ENCODE data around the gene RRBP1.

The RRBP1 gene

DNA sequence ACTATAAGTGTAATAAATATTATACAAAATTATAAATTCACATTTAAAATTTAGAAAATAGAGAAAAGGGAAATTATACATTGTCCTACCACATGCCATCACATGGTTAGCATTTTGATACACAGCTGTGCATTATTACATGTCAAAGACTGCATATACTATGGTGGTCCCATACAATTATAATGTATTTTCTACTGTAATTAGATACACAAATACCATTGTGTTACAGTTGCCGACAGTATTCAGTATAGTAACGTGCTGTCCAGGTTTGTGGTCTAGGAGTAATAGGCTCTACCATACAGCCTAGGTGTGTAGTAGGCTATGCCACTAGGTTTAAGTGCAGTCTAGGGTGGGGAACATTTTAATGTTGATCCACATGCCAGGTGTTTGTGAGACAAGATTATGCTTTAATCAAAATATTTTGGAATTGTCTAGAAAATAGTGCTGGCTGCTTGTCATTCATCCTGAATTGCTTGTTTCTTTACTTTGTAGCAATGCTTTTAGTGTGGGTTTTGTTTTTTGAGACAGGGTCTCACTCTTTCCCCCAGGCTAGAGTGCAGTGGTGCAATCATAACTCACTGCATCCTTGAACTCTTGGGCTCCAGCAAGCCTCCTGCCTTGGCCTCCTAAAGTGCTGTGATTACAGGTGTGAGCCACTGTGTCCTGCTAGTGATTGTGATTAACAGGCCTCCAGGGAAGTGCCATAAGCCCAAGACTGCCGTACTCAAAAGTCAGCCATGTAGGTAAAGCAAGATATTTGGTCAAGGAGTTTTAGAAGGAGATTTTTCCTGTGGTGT is 73.1 kb downstream of the RRBP1 start:
- DNase-seq (ENCODE audit: low read depth), result no peak

DNA sequence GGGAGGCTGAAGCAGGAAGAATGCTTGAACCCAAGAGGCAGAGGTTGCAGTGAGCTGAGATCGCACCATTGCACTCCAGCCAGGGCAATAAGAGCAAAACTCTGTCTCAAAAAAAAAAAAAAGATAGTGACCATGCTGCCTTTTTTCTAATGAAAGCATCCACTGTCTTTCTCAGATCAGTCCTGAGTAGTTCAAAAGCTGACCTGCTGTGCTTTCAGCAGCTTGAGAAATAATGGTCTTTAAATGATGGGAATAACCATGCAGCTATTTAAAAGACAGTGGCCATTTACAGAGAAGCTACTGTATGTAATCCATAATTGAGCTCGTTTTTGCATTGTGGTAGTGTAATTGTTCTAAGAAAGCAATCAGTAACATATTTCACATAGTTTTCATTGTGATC is 76.0 kb downstream of the RRBP1 start:
- no peak for DNase-seq (ENCODE audit: low read depth)

DNA sequence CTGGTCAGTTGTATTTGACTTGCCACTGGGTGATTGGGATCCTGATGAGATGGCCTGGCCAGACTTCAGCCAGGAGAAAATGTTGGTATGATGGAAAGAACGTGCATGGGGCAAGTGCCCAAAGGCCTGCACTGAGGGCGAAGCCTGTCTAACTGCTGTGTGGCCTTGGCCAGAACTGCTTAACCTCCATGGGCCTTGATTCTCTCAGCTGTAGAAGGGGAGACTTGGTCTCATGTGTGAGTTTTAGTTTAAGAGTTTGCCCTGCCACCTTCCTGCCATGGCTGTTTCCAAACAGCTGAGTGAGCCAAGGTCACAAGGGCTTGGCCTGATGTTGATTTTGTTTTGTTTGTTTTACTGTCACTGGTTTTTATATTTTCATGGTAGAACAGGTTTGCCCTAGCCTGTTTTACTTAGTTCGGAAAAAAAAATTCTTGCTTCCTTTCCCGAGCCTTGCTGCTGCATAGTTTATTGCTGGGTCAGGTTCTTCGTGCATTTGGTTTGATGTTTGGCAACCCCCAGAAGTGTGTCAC is 76.8 kb downstream of the RRBP1 start:
- DNase-seq (ENCODE audit: low read depth), result no peak

DNA sequence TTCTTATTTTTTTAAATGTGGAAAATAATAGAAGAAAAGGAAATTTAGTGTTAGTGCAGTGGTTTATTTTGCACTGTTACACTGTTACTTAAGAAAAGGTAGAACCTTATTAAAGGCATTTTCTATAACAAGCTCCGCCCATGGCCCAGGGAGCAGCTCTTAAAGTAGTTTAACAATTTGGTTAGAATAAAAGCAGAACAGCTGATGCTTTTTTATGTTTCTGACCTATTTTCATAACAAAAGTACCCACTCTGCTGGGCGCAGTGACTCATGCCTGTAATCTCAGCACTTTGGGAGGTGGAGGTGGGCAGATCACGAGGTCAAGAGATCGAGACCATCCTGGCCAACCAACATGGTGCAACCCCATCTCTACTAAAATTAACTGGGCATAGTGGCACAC is 79.5 kb downstream of the RRBP1 start:
- DNase-seq (ENCODE audit: low read depth), result no peak

DNA sequence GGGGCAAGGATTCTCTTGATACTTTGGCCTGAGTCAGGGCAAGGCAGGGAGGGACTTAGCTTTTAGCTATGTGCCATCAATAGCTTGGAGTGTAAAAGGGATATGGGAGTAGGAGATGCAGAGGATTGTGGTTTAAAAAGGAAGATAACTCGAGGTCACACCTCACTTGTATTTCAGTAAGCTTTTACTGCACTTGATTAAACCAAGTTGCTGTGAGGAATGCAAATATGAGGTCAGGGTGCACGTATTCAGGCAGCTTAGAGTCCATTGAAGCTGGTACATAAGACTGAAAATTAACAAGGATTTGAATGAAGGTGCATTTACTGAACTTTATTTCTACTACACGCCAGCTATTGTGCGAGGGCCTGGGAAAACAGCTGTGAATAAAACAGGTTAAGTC is 80.1 kb downstream of the RRBP1 start:
- no peak for DNase-seq (ENCODE audit: low read depth)

DNA sequence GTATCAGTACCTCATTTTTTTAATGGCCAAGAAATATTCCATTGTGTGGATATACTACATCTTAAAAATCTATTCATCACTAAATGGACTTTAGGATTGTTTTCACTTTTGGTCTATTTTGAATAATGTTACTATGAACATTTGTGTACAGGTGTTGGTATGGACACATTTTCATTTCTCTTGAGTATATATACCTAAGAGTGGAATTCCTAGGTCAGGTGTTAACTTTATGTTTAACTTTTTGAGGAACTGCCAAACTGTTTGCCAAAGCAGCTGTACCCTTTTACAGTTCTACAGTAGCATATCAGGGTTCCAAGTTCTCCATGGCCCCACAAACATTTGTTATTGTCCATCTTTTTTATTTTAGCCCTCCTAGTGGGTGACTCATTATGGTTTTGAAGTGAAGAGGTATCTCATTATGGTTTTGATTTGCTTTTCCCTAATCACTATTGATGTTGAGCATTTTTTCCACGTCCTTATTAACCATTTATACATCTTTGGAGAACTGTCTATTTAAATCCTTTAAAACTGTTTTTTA is 84.0 kb downstream of the RRBP1 start:
- DNase-seq (ENCODE audit: low read depth), result no peak

DNA sequence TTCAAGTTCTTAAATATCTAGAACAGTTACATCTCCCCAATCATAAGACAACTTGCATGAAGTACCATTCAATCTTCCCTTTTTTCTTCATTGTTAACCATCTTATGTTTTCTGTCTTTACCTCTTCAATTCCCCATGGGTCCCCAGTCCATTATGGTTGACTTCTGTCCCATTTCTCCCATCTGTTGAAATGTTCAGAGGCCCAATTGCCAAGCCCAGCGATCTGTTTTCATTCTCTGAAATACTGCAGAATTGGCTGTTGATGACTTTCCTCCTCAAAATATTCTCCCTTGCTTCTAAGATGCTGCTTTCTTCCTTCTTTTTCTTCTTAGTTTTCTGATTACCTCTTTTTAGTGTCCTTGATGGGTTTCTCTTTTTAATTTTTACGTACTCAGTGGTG is 86.2 kb downstream of the RRBP1 start:
- DNase-seq (ENCODE audit: low read depth), result no peak

DNA sequence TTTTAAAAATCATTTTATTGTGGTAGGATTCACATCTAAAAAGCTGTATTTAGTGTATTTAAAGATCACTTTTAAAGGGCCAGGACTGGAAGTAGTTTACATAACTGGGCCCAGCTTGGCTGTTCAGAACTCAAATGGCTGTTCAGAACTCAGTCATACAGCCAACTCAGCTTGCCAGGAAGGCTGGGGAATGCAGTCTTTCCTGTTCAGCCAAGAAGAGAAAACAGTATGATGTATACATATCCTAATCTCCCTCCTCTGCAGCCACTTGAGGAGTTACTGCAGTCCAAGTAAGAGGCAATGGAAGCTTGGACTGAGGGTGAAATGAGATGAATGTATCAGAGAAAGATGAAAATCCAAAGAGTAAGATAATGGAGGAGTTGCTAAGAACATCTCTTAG is 87.6 kb downstream of the RRBP1 start:
- no peak for DNase-seq (ENCODE audit: low read depth)

DNA sequence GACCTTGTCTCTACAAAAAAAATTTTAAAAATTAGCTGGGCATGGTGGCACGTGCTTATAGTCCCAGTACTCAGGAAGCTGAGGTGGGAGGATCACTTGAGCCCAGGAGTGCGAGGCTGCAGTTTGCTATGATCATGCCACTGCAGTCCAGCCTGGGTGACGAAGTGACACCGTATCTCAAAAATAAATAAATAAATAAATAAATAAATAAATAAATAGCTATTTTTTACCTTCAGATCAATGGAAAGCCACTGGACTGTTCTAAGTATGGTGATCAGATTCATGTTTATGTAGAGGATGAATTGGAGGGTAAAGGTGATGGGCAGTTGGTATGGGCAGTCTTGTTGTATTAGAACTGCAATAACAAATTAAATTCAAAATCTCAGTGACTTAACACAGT is 88.1 kb downstream of the RRBP1 start:
- DNase-seq (ENCODE audit: low read depth), result no peak

DNA sequence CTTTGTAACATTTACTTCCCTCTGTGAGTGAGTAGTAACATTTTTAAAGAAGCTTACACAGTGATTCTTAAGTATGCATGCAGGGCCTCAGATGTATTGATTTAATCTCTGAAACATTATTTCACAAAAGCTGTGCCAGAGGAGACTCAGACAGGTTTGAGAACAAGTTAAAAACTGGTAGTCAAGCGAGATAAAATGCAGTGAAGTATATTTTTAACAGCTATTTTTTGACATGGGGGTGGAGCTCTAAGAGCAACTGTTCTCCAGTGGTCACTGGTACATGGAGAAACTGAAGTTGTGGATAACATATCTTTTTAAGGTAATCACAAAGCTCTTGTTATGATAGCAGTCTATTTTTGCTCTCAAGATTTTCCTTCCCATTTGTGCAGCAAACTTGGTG is 91.8 kb downstream of the RRBP1 start:
- no peak for DNase-seq (ENCODE audit: low read depth)

DNA sequence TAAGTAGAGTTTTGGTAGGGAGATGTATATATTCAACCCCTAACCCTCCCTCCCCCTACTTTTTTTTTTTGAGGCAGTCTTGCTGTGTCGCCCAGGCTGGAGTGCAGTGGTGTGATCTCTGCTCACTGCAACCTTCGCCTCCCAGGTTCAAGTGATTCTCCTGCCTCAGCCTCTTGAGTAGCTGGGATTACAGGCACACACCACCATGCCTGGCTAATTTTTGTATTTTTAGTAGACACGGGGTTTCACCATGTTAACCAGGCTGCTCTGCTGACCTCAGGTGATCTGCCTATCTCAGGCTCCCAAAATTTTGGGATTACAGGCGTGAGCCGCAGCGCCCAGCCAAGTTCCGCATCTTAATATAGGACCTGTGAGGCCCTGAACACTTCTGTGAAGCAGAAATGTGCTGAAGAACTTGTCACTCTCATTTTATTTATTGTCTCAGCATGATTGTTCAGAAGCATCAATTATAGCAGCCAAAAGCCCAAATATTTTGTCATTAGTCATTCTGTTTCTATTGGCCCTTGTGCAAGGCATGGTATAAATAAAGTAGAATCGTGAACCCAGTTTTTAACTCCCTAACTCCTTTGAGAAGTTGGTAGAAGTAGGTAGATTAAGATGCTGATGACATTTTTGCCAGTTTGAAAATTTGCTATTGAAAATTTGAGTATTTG is 92.7 kb downstream of the RRBP1 start:
- no peak for DNase-seq (ENCODE audit: low read depth)

DNA sequence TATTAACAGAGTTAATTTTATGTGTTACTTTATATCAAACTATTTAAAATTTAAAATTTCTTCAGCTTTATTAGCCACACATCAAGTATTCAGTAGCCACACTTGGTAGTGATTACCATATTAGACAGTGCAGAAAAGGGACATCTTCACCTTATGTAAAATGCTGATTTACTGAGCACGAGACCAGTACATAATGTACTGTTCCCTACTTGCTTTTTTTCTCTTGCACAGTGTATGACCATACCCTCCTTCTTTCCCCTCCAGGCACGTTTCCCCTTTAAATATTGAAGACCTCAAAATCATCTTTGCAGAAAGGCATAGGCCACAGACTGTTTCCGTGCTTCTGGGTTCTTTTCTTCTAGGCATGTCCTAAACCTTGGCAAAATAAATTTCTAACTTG is 94.2 kb downstream of the RRBP1 start:
- DNase-seq (ENCODE audit: low read depth), result no peak

DNA sequence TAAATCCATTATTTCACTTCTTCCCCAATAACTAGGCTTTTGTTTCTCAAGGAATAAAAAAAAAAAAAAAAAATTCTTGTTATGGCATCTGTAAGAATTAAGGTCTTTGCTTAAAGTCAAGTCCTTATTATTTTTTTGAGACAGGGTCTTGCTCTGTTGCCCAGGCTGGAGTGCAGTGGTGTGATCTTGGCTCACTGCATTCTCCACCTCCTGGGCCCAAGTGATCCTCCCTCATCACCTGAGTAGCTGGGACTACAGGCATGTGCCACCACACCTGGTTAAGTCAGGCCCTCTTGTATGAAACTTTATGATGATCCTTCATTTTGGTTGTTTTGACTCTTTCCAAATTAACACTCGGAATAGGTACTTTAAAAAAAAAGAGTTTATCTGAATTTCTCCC is 94.9 kb downstream of the RRBP1 start:
- DNase-seq (ENCODE audit: low read depth), result no peak

DNA sequence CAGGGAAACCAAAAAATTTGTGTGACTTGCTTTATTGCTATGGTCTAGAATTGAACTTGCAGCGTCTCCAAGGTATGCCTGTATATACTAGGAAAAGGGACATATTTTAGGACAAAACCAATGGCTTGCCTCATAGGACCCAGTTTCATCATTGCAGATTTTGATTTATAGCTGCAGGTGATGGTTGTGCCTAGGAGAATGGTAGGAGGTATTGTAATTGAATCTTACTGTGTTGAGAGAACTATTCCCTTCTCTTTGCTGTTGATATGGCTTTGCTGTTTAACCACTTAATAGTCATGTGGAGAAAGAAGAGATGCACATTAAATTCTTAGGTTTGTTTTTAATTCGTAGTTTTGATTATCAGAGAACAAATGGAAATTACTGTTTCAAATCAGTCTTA is 95.8 kb downstream of the RRBP1 start:
- no peak for DNase-seq (ENCODE audit: low read depth)

DNA sequence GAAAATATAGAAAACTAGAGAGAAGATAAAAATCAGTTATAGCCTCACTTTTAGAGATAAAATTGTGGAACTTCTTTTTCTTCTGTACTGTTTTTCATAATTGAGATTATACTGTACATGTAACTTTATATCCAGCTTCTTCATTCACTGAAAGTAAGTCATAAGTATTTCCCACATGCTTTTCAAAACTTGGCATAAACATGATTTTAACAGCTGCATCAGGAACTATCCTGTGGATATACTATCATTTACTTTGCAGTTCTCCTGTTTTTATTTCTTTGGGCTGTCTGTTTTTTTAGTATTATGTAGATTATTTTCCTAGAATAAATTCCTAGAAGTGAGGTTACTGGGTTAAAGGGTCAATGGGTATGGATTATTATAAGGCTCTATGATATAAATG is 97.4 kb downstream of the RRBP1 start:
- no peak for DNase-seq (ENCODE audit: low read depth)

DNA sequence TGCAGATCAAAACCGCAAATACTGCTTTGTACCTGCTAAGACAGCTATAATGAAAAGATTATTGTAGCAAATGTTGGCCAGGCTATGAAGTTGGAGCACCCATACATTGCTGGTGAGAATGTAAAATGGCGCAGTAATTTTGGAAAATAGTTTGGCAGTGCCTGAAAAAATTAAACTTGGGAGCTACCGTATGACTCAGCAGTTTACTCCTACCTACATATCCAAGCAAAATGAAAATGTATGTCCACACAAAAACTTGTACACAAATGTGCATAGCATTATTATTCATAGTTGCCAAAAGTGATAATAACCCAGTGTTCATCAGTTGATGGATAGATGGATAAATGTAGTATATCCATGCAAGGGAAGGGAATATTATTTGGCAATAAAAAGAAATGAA is 98.9 kb downstream of the RRBP1 start:
- no peak for DNase-seq (ENCODE audit: low read depth)

DNA sequence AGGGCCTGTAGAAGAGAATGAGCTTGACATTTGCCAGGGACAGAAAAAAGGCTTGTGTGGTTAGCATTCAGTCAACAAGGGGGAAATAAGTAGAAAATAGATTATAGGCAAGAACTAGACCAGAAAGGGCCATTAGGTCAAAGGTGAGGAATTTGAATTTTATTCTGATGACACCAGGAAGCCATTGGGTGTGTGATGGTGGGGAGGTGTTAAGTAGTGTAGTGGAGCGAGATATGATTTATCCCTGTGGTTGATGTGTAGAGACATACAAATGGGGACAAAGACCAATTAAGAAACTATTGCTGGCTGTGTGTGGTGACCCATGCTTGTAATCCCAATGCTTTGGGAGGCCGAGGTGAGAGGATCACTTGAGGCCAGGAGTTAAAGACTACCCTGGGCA is 101.1 kb downstream of the RRBP1 start:
- no peak for DNase-seq (ENCODE audit: low read depth)

DNA sequence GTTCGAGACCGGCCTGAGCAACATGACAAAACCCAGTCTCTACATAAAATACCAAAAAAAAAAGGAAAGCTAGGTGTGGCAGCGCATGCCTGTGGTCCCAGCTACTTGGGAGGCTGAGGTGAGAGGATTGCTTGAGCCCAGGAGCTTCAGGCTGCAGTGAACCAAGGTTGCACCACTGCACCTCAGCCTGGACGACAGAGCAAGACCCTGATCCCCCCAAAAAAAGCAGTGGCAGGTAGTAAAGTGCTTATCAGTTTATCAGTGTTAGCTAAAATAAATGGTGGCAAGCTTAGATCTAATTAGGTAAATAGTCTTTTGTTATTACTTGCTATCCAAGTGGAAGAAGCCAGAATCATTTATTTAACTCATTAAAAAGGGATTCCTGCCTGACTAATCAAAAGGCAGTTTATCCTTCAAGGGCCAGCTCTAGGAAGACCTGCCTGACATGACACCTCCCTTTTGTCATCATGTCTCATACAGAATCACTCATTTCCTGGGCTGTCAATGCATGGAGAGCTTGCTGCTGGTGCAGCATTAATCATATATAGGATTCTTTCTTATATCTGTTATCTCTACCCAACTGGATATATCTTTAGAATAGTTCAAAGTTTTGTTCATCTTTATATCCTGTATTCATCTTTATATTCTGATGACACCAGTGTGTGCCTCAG is 102.5 kb downstream of the RRBP1 start:
- DNase-seq (ENCODE audit: low read depth), result no peak

DNA sequence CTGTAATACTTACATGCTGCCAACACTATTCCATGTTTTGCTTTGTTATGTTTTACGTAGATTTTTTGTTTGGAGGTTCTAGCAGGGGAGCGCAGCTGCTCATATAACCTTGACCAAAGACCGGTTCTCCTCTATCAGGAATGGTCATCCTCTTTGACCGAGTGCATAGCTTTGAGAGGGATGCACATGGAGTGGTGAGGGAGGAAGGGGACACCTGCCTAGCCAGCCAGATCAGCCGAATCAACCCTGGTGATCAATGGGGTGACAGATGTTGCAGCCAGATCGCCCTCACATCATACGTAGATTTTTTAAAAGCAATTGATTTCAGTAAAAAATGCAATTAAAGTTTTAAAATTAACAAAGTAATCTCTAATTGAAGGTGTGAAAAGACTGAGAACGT is 105.8 kb downstream of the RRBP1 start:
- DNase-seq (ENCODE audit: low read depth), result no peak

DNA sequence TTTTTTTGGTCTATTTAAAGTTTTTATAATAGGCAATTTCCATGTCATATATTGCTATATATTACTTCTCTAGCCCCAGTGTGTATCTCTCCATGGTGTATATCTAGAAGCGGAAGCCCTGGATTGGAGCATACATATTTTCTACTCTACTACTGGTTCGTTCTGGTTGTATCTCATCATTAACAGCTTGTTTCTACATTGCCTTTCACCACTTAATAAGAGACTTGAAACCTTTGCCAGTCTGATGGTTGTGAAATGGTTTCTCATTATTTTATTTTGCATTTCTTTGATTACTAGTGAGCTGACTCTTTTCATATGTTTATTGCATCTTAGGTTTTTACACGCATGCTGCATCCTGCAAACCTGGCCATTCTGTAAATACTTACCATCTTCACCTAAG is 108.6 kb downstream of the RRBP1 start:
- DNase-seq (ENCODE audit: low read depth), result no peak

DNA sequence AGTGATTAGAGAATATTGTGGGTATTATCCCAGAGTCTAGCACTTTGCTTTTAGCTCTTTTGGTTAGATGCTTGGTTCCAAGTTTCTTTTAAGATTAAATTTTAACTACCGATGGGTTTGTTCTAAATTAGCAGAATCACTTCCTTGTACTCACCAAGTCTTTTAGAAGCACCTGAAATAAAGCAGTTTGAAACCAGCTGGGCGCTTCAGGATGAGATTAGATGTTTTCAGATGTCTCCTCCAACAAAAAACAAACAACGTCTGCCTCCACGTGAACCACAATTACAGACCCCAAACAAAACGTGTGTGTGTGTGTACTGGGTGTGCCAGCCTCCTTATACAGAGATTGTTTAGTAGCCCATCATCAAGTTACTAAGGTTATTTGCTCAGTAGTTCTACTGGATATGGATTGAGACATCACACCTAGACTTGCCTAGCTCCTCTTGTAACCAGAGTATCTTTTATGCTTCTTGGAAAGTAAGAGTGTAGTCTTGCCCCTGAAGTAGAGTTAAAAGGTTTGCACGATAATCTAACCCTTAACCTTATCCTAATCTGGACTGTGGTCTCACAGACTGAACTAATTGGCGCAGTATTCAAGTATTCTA is 109.9 kb downstream of the RRBP1 start:
- no peak for DNase-seq (ENCODE audit: low read depth)

DNA sequence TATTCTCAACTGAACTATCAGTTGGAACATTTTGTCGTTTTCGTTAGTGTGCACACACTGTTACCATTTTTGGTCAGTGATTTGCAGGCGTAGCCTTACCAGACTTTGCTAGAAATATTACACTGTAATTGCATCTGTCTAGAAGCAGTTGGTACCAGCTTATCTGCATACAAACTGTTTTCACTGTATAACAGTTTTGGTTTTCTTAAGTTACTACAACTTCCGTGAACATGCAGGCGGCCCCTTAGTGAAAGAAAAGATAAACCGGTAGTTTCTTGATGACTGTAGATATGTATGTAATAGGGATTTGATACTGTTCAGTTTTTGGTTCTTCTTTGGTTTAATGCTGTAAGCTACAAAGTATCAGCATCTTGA is 110.9 kb downstream of the RRBP1 start:
- no peak for DNase-seq (ENCODE audit: low read depth)
